CD4-positive, alpha-beta T cell treated with Interferon gamma for 1 hour (primary cell): Measurements from ENCODE around the gene DHCR24.

Source experiments
- DNase-seq: peaks from one replicate; pipeline ENCODE4 v3.0.0-alpha.2; 2020

Gene DHCR24

GRCh38 chr1:54813485-54814125 is 73.4 kb downstream of the DHCR24 start:
- DNase-seq: no peak

GRCh38 chr1:54812801-54813484 is 74.1 kb downstream of the DHCR24 start:
- DNase-seq: no peak

- DNase-seq: no peak
Observed at GRCh38 chr1:54811739-54812655, 75.0 kb downstream of the DHCR24 start.

GRCh38 chr1:54811066-54811465 is 75.9 kb downstream of the DHCR24 start:
- no peak for DNase-seq

- DNase-seq: peak; percentile 48
Observed at GRCh38 chr1:54810153-54810942, 76.6 kb downstream of the DHCR24 start.

- no peak for DNase-seq
Observed at GRCh38 chr1:54809496-54810074, 77.4 kb downstream of the DHCR24 start.

- DNase-seq: no peak
Observed at GRCh38 chr1:54808443-54809207, 78.4 kb downstream of the DHCR24 start.

- no peak for DNase-seq
Observed at GRCh38 chr1:54807756-54808155, 79.2 kb downstream of the DHCR24 start.

- peak; percentile 61 for DNase-seq
Observed at GRCh38 chr1:54806931-54807611, 79.9 kb downstream of the DHCR24 start.

- no peak for DNase-seq
Observed at GRCh38 chr1:54805981-54806381, 81.0 kb downstream of the DHCR24 start.

- DNase-seq: no peak
Observed at GRCh38 chr1:54805466-54805865, 81.5 kb downstream of the DHCR24 start.

GRCh38 chr1:54804471-54805132 is 82.4 kb downstream of the DHCR24 start:
- no peak for DNase-seq

- DNase-seq: no peak
Observed at GRCh38 chr1:54803761-54804470, 83.1 kb downstream of the DHCR24 start.

GRCh38 chr1:54800899-54801759 is 85.9 kb downstream of the DHCR24 start, which contains the start of gene TTC22:
TTC22 (minus strand) TSS chr1:54801323; CDS start chr1:54801163, 160 bp downstream.
- peak; percentile 57 for DNase-seq

GRCh38 chr1:54800041-54800898 is 86.7 kb downstream of the DHCR24 start:
- DNase-seq: no peak
